Measurements from ENCODE around the gene EIF1B.
A peak's percentile ranks its signal among the peaks of the same experiment; 100 is the strongest.

The EIF1B gene

DNA sequence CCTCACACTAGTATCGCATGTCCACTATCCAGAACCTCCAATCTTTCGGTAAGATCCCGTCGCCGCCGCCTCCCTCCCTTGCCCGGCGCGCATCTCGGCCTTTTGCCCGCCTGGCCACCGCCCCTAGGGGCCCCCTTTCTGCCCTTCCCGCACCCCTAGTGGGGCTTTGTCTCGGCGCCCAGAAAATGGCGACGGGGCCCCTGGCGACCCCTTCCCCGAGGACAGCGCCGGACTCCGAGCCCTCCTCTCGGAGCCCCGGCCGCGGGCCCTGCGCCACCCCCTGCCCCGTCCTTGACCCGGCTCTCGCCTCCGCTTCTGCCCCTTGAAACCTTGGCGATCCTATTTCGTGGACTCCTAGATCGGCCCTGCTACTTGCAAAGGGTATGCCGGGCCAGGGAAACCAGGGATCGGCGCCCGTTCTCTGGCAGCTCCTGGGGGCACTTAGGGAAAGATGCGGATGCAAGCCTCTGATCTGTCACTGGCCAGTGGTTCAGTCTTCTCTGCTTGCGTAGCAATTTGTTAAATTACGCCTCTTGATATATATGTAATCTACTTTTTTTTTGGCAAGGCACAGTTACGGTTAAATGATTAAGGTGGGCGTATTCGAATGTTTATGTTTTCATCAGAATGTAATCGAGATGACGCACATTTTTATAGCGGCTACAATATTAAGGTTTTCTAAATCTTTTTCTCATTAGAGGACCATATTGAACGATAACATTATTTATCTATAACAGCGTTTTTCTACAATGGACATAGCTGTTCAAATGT lies 603 bp downstream of the EIF1B start:
- peak; percentile 21 for DNase-seq

- DNase-seq: no peak
Observed at GRCh38 chr3:40310705-40311104, 1.2 kb downstream of the EIF1B start.

- DNase-seq: no peak
Observed at GRCh38 chr3:40312661-40313226, 3.2 kb downstream of the EIF1B start.

- no peak for DNase-seq
Observed at GRCh38 chr3:40313975-40314860, 4.7 kb downstream of the EIF1B start.

DNA sequence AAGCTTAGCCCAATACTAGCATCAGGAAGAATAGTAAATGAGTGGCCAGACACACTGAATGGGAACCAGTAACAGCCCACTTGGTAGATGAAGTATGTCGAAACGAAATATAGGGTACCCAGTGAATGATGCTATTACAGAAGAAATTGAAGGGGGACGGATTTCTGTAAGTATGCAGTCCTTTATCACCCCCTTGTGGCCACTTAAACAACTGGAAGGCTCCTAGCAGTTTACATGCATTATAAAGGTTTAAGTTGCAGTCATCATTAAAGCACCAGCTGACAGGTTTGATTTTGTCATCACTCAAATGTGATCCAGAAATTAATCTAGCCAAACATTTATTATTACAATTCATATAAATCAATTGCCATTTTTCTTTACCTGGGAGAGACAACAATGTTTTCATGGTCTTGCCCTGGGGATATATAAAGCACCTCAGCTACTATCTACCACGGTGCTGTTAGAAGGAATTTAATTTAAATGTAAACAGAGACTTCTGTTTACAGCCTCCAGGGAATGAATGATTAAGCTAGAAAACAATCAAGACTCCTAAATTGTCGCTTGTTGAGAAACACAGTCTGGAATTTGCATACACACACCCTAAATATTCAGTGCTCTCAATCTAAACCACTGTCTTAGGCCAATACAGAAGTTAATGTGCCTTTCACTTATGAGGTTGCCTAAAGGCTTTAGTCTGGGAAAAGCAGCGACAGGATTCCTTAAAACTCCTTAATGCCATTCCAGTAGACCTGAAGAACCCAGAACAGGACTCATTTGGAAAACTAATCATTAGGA lies 7.8 kb downstream of the EIF1B start:
- DNase-seq: no peak

GRCh38 chr3:40321818-40322217 lies 12.3 kb downstream of the EIF1B start:
- no peak for DNase-seq

DNA sequence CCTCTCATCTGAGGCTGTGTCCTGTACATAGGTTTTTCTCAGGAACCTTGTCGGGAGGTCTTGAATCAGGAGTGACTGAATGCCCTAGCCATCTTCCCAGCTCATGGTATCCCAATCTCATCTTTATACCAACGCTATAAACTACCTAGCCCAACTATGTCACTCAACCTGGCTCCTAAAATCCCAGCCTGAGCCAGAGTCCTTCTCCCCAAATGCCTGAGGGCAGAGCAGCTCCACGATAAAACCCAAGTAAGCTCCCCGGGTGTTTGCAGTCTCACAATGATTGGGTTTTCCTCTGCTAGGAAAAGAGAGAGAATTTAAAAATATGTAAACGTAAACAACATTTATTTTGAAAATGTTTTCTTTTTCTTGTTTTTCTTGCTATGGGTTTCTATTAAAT lies 14.4 kb downstream of the EIF1B start:
- DNase-seq: no peak

DNA sequence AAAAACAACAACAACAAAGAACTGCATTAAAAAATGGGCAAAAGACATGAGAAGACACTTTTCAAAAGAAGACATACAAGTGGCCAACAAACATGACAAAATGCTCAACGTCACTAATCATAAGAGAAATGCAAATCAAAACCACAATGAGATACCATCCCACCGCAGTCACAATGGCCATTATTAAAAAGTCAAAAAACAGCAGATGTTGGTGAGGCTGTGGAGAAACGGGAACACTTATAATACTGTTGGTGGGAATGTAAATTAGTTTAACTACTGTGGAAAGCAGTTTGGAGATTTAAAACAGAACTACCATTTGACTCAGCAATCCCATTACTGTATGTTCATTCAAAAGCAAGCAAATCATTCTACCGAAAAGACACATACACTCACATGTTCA lies 15.1 kb downstream of the EIF1B start:
- no peak for DNase-seq

GRCh38 chr3:40325465-40325864 lies 16.0 kb downstream of the EIF1B start:
- DNase-seq: no peak

DNA sequence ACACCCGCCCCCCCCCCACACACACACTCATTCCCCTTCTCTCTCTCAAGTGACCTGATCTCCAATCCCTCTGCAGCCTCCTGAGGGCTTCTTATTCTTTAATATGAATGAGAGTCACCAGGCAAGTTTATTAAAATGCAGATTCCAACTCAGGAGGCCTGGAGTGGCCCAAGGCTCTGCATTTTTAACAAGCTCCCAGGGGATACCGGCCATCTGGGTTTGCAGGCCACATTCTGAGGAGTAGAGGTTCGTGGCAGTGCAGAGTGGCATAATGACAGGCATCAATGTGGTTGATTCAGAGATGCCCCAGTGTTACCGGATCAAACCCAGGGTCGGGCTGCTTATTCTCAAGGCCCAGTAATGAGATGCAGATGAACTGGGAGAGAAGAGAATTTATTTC lies 18.9 kb downstream of the EIF1B start:
- no peak for DNase-seq

GRCh38 chr3:40329071-40329470 lies 19.6 kb downstream of the EIF1B start:
- no peak for DNase-seq

- DNase-seq: no peak
Observed at GRCh38 chr3:40332684-40333083, 23.2 kb downstream of the EIF1B start.

GRCh38 chr3:40333416-40333815 lies 23.9 kb downstream of the EIF1B start:
- DNase-seq: no peak

GRCh38 chr3:40333852-40334251 lies 24.3 kb downstream of the EIF1B start:
- DNase-seq: no peak

DNA sequence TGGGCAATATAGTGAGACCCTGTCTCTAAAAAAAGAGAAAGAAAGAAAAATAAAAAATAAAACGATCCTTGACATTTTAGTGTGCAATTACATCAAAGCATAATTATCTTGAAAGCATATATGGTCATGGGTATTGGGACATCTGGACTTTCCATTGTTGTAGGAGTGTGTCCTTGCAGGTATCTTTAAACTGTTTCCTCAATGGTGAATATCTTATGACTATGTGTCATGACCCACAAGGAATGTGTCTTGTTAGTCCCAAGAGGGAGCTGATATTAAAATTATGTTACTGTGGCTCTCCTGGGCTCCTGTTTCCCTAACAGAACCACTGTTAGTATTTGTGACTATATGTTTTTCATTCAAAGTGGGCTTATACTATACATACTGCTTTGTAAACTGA lies 26.6 kb downstream of the EIF1B start:
- DNase-seq: no peak

DNA sequence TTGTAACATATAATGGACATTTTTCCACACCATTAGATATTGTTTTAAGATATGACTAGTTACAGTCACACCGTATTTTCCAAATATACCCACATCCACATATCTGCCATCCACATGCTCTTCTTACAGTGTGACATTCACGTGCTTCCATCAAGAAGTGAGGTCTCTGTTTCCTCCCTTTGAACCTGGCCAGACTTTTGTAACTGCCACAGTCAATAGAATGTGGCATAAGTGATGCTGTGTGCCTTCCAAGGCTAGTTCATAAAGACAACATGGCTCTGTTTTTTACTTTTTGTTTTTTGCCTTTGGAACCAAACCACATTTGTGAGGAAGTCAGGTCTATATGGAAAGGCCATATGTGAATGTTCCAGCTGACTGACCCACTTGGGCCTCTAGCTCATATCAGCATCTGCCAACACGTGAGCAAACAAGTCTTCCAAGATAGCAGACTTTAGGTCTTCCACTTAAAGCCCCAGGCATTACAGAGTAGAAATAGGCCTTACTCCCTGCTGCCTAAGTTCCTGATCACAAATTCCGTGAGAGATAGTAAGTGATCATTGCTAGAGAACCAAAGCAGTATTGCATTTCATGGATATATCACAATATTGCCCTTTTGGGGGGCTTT lies 27.1 kb downstream of the EIF1B start:
- no peak for DNase-seq

DNA sequence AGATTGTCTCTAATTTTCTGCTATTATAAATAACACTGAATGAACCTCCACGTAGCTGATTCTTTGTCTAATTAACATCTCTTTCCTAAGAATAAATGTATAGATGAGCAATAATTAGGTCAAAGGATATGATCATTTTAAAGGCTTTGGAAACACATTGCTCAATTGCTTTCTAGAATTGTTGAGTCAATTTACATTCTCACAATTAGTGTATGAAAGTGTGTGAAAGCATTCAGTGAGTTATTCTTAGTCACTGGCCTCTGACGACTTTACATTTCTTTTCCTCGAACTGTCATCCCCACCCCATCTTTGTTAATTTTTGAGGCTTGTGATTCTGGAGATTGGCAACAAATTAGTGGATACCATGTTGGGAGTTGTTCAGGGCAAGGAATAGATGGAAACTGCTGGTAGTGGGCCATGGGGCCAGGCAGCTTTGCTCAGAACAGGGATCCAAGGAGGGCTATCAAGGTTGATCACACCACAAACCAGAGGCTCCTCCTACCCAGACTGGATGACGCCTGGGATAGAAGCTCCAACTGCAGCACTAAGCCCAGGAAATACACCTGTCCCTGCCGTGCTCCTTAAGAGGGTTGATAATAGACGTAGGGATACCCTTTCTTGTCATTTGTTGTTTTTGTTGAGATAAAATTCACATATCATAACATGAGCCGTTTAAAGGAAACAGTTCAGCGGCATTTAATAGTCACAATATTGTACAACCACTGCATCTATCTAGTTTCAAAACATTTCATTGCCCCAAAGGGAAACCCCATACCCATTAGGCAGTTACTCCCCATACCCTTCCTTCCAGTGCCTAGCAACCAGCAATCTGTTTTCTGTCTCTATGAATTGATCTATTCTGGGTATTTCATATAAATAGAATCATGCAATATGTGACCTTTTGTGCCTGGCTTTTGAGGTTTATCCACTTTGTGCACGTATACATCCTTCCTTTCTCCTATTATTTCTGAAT lies 27.9 kb downstream of the EIF1B start:
- no peak for DNase-seq

GRCh38 chr3:40339871-40340270 lies 30.4 kb downstream of the EIF1B start:
- no peak for DNase-seq

- no peak for DNase-seq
Observed at GRCh38 chr3:40340541-40341170, 31.1 kb downstream of the EIF1B start.

- no peak for DNase-seq
Observed at GRCh38 chr3:40341671-40342070, 32.2 kb downstream of the EIF1B start.

DNA sequence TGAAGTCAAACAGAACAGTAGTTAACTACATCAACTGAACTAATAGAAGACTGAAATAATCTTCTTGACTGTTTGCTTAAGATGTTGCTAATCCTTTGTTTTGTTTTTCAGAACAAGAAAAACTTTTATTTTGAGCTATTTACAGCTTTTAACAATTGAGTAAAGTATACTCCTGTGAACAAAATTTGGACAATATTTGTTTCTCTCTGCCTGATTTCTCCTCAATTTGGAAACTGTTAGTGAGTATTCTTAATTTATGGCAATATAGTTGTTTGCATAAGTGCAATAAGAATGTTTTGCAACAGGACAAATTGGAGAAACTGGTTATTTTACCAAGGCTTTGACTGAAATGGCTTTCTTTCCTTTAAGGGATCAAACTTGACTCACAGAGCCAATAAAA lies 41.0 kb downstream of the EIF1B start:
- no peak for DNase-seq
